Stimulated activated CD4-positive, alpha-beta T cell treated with anti-CD3 and anti-CD28 coated beads, Interleukin-12 subunit alpha, Interleukin-12 subunit beta, amount 100 ng/mL, for 4 hours (primary cell): ENCODE results near the gene NT5C2.

Experiments used
- DNase-seq: peaks from one replicate; pipeline ENCODE4 v3.0.0-alpha.2; 2020

NT5C2 gene

GRCh38 chr10:103120977-103121735 lies 71.9 kb downstream of the NT5C2 start:
- DNase-seq = no peak

DNA sequence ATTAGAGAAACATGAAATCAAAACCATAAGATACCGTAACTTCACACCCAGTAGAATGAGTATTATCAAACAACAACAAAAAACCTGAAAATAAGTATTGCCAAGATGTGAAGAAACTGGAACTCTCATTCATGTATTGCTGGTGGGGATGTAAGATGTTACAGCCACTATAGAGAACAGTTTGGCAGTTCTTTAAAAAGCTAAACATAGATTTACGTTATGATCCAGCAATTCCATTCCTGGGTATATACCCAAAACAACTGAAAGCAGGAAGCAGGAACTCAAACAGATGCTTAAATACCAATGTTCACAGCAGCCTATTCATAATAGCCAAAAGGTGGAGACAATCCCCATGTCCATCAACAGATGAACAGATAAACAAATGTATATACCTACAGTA lies 72.5 kb downstream of the NT5C2 start:
- no peak for DNase-seq

- no peak for DNase-seq
Measured at GRCh38 chr10:103117247-103117646, 75.8 kb downstream of the NT5C2 start.

DNA sequence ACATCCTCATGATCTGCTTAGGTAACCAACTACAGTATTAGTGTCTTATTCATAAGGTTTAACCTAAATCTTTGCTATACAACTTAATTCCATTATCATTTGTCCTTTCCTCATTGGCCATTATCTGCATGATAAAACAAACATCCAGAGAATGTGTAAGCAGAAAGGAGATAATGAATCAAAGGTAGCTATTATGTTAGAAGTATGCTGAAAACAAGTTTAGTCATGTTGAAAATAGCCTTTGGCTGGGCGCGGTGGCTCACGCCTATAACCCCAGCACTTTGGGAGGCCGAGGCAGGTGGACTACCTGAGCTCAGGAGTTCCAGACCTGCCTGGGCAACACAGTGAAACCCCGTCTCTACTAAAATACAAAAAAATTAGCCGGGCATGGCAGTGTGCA lies 78.2 kb downstream of the NT5C2 start:
- DNase-seq = no peak

DNA sequence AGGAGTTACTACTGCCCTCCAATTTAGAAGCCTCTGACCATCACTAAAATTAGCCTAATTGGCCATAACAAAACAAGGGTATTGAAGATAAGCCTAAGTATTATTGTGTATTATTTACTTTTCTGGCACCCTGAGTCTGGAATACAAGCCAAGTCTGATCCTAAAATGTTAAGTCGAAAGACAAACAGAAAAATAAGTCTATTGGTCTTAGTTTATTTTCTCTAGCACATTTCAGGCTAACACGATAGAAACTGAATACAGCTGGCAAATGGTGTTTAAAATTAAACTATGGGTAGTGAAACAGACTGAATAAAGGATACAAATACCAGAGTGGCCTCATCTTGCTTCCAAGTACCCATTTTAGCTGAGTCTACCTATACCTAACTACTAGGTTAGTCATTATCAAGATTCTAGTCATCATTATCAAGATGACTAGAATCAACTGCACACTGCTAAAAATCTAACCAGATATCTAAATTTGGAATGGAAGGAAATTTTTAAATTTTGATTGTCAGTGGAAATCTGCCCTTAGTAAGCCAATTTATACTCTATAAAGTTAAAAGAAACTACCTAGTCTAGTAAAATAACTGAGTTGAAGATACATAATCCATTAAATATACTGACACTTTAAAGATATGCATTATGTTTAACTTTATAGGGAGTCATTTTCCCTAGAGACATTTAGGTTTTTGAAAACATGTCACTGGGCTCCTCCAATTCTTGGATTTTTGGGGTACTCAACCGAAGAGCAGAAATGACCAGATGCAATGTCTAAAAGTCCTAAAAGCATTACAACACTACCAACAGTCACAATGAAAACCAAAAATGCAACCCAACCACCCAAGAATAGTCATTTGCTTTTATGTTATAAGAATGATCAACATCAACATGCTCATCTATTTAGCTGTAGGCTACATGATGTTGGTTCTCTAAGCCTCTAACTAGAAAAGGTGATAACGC lies 80.9 kb downstream of the NT5C2 start:
- no peak for DNase-seq

GRCh38 chr10:103111031-103111917 lies 81.8 kb downstream of the NT5C2 start:
- no peak for DNase-seq

DNA sequence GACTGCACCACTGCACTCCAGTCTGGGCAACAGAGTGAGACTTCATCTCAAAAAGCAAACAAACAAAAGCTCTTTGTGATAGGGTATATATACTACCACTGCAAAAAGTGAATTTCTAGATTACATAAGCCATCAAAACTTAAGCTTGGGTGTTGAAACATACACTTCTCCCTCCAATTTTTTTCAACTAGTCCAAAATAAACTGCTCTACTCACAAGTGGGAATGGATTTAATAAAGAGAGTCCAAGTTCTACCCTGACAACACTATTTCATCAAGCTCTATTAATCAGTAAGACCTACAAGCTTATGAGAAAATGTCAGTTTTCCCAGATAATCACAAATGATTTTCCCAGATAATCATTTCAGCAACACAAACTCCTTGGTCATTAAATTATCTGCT lies 82.7 kb downstream of the NT5C2 start:
- DNase-seq = no peak

- DNase-seq = no peak
Measured at GRCh38 chr10:103109821-103110220, 83.3 kb downstream of the NT5C2 start.

DNA sequence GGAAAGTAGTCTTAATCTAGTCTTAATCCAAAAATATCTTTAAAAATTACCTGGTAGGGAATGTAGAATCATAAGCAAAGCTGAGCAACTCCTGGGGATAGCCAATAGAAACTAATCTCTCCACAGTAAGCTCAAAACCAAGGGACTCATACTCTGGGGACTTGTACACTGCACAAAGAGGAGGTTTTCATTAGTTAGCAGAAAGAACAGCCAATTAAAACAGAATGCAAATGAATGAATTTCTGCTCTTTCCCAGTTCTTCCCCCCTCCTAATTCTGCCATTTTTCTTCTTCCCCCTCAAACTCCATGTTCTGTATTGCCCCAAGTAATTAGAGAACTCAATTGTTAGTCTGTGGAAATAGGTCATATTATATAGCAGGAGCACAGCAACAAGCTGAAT lies 86.5 kb downstream of the NT5C2 start:
- no peak for DNase-seq

DNA sequence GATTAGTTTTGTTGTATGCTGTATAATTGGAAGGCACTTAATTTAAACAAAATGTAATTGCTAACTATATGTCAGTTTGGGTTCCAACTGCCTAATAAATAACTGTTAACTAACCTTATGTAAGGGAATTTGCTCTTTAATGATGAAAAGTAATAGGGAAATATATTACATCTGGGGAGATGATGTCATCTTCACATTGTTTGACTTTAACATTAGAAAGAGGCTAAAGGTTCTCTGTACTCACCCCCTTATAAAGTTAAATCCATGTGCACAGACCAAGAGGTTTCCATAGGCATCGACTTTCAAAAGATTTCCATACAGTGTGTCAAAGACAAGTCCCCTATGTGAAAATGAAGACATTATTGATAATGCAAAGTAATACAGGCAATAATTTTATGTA lies 87.6 kb downstream of the NT5C2 start:
- no peak for DNase-seq

- no peak for DNase-seq
Measured at GRCh38 chr10:103104721-103105120, 88.4 kb downstream of the NT5C2 start.

- no peak for DNase-seq
Measured at GRCh38 chr10:103103989-103104388, 89.1 kb downstream of the NT5C2 start.

GRCh38 chr10:103102195-103102594 lies 90.9 kb downstream of the NT5C2 start:
- DNase-seq = no peak

DNA sequence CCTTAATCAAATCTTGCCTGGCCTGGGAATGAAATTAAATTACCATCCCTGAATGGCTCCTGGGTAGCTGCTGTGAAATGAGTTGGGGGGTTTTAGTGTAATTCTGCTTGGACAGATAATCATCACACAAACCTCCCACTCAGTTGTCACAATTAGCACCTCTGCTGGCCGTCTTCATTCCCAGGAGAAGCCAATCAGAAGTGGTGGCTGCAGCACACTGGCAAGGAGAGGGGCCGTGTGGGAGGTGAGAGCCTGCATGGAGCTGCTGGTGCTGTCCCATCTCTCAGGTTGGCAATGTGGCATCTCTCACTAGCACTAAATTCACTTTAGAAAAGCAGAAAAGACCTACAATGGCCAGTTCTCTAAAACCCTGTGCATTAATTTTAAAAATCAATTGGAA lies 92.5 kb downstream of the NT5C2 start:
- DNase-seq = no peak

- DNase-seq = no peak
Measured at GRCh38 chr10:103098240-103098639, 94.8 kb downstream of the NT5C2 start.

DNA sequence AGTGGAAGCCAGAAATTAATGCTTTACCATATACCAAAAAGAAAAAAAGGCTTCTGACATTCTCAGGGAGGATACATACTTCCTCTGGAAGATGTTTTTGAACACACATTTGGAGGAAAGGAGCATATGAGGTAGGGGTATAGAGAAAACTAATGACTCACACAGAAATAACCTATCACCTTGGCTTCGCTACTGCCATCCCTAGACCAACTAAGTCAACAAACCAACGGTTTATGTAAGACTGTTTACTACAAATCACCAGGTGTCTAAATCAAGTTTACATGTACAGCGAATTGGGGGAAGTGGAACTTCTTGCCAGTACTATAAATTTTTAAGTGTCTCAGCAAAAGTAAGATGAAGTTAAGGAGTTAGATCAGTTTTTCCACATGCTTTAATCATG lies 96.9 kb downstream of the NT5C2 start:
- DNase-seq = no peak

DNA sequence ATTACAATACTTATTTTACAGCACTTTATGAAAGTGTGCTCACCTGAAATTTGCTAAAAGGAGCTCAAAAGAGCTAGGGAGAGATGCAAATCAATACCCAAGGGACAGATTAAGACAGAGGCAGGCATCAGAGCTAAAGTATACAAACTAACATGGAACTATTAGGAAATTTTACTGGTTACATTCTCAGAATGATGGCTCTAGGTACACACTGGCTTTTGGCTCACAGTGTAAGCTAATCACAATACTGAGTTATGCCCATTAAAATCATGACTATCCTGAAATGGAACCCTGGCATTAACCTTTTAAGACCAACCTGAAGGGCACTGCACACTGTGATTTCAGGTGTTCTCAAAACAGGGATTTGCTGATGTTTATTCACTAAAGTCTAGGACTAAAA lies 98.1 kb downstream of the NT5C2 start:
- DNase-seq = no peak

DNA sequence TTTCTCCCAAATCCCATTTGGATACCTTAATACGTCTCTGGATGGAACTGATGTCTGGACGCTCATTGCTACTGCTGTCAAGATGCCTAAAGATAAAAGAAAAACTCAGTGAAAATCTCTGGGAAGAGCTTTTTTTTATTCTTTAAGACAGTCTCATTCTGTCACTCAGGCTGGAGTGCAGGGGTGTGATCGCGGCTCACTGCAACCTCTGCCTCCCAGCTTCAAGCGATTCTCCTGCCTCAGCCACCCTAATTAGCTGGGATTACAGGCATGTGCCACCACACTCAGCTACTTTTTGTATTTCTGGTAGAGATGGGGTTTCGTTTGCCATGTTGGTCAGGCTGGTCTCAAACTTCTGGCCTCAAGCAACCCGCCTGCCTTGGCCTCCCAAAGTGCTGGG lies 102.2 kb downstream of the NT5C2 start:
- no peak for DNase-seq

GRCh38 chr10:103089493-103089892 lies 103.6 kb downstream of the NT5C2 start:
- no peak for DNase-seq

DNA sequence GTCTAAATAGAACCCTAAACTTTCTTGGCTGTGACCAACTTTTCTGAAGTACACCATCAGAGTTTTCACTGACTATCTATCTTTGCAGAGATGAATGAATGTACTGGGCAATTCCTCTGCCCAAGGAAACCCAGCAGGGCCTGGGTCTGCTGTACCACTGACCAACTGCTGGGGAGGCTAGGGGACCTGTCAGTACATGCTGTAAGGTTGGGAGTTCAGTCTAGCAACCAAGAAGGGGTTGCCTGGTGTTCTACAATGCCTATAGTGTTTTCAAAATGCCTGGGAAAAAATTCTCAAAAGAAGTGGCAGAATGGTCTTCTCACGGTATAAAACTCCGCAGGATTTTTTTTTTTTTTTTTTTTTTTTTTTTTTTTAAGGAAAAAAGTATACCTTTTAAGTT lies 106.3 kb downstream of the NT5C2 start:
- DNase-seq = no peak

DNA sequence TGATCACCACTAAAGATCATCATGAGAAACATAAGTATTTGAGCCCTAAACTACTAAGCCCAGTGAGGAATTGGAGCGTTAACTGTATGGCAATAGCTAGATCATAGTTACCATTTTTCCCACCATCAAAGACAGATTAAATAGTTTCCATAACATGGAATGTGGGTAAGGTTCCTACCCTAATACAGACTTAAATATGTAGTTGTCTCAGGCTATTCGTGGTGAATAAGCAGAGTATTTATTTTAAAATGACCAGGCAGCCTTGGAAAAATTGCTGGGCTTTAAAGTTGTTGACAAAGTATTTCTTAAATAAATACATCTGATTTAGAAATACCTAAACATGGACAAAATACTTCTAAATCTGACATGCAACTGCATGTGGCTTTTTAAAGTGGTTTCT lies 106.8 kb downstream of the NT5C2 start:
- DNase-seq = no peak

DNA sequence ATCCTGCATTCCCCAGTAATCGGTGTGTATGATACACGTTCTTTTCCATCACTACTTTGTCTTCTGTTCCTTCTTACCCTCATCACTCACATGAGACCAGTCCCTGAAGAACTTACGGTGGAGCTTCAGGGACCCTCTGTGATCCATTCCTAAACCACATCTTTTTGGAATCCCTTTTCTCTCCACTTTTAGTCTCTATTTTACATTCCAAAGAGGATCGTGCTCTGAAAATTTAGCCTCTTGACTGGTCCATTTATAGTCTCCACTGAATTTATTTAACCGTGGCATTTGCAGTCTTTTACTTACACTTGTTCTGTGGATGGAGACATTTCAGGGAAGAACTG lies 109.1 kb downstream of the NT5C2 start:
- DNase-seq = no peak

- no peak for DNase-seq
Measured at GRCh38 chr10:103083266-103083976, 109.7 kb downstream of the NT5C2 start.
